Mesothelial cell of epicardium (in vitro differentiated cells): ENCODE measurements around the gene HYAL2. TPM values are rescaled to one million over a fixed set of nuclear protein-coding genes. Genes with fewer than 3 reads are reported as not detected.

Experiments
- DNase-seq, 2 experiments: peaks; one replicate each; pipeline ENCODE4 v3.0.0; 2021; ENCODE audit warnings: low spot score in 2 of 2; ENCODE audit not compliant: unreplicated experiment in 2 of 2
- H3K27ac Mint-ChIP-seq: 2 replicates; pipeline ENCODE4 v1.8.0; 2021; ENCODE audit warnings: mixed read lengths
- H3K27me3 Mint-ChIP-seq: 2 replicates; pipeline ENCODE4 v1.8.0; 2021; ENCODE audit warnings: low read depth, mixed read lengths
- H3K36me3 Mint-ChIP-seq: 2 replicates; pipeline ENCODE4 v1.8.0; 2021; ENCODE audit warnings: mixed read lengths
- H3K4me1 Mint-ChIP-seq: 2 replicates; pipeline ENCODE4 v1.8.0; 2021; ENCODE audit warnings: mixed read lengths
- H3K4me3 Mint-ChIP-seq: 2 replicates; pipeline ENCODE4 v1.8.0; 2021; ENCODE audit warnings: mild to moderate bottlenecking, moderate library complexity, mixed read lengths
- H3K9me3 Mint-ChIP-seq: 2 replicates; pipeline ENCODE4 v1.8.0; 2021; ENCODE audit warnings: mixed read lengths
- total RNA-seq: library from RNA; stranded (reverse); gene quantifications from 3 replicates; pipeline ENCODE4 v1.2.1, GENCODE V29; 2021
- TF ChIP-seq, protein P1 (sequence below): fragments of 200-600 bp; sonication (generic); IDR thresholded peaks from one replicate; pipeline ENCODE4 v1.5.0; 2021; ENCODE audit warnings: antibody characterized with exemption; ENCODE audit not compliant: unreplicated experiment

HYAL2 gene
- total RNA-seq, 1 donor from 2014 or later = 75.1 TPM

DNA sequence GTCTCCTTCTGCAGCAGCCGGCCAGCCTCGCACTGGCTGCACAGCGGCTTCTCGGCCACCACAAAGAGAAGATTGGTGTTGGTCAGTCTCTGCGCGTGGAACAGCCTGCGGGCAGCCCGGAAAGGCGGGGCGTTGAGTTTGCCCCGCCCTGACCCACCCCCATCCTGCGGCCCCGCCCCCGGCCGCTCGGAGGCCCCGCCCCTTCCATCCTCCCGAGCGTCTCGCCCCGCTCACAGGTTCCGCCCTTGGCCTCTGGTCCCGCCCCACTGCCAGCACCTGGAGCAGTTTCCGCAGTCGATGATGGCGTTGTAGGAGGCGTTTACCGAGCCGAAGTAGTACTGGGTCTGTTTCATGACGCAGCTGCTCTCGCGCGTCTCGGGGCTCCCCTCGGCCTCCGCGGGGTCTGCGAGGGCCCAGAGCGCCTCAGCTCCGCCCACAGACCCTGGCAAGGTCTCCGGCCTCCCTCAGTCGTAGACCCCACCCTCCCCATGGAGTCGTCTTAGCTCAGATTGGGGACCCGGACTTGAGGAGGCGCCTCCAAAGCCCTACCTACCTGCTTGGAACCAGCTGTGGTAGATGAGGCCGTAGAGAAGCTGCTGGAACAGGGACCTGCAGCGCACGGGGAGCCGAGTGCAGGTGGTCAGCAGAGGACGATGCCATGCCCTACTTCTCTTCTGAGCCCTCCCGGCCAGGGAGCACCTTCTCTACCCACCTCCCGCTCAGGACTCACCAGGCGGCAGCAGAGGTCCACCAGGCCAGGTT, 42.7 kb upstream of the HYAL2 start:
- peak; percentile 80 to 82 for DNase-seq
- no peaks in the 10 kb centered on the region for H3K9me3 Mint-ChIP-seq
- H3K36me3 Mint-ChIP-seq = no peaks in the 10 kb centered on the region
- TF ChIP-seq, protein P1, sequence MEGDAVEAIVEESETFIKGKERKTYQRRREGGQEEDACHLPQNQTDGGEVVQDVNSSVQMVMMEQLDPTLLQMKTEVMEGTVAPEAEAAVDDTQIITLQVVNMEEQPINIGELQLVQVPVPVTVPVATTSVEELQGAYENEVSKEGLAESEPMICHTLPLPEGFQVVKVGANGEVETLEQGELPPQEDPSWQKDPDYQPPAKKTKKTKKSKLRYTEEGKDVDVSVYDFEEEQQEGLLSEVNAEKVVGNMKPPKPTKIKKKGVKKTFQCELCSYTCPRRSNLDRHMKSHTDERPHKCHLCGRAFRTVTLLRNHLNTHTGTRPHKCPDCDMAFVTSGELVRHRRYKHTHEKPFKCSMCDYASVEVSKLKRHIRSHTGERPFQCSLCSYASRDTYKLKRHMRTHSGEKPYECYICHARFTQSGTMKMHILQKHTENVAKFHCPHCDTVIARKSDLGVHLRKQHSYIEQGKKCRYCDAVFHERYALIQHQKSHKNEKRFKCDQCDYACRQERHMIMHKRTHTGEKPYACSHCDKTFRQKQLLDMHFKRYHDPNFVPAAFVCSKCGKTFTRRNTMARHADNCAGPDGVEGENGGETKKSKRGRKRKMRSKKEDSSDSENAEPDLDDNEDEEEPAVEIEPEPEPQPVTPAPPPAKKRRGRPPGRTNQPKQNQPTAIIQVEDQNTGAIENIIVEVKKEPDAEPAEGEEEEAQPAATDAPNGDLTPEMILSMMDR = no peak
- H3K4me3 Mint-ChIP-seq = peak overlapping the region; percentile 80
- H3K4me1 Mint-ChIP-seq = peaks cover 16% of the 10 kb centered on the region
- H3K27ac Mint-ChIP-seq = peak overlapping the region; percentile 25
- H3K27me3 Mint-ChIP-seq = peaks cover 4% of the 10 kb centered on the region

DNA sequence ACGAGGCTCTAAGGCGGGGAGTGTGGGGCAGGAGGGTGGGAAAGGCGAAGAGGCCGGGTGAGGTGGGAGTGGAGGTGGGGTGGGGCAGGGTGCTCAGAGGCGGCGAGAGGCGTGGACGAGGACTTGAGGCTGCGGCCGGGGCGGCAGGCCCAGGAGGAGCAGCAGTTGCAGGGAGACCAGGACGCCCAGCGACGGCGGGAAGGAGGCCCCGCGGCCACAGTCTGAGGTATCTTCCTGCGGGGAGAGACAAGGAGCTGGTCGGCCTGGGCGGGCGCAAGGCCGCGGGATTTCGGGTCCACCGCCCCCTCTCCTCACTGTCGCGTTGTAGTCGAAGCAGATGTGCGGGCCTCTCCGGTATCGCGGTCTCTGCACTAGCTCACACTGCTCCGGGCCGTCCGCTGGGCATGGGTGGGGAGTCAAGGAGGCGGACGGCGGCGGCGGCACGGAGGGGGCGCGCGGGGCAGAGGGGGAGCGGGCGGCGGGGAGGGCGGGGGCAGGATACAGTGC, 42.1 kb upstream of the HYAL2 start:
- TF ChIP-seq, protein P1 = no peak

DNA sequence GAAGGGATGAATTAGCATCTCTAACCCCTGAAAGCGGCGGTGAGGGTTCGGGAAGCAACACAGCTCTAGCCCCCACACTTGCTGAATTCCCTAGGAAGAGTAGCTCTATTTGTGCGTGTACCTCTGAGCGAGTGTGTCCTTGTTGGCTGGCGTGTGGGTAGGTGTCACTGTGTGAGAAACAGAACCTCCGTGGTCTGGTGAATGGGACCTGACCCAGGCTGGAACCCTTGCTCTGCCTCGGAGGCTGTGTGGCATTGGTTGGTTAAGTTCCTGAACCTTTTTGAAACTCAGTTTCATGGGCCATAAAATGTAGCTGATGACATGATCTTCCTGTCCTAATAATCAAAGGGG, 37.2 kb upstream of the HYAL2 start:
- Mint-ChIP-seq H3K4me1 (peaks cover 44% of the 10 kb centered on the region), H3K27ac (peak overlapping the region; percentile 96), H3K4me3 (peak overlapping the region; percentile 97), H3K36me3 (no peaks in the 10 kb centered on the region), H3K27me3 (peaks cover 2% of the 10 kb centered on the region), H3K9me3 (no peaks in the 10 kb centered on the region)
- no peak for DNase-seq
- TF ChIP-seq, protein P1 = no peak

More for the DNA sequence above, 42.1 kb upstream of the HYAL2 start:
- peak; percentile 34 to 67 for DNase-seq
- H3K9me3 Mint-ChIP-seq = no peaks in the 10 kb centered on the region
- H3K27me3 Mint-ChIP-seq = peaks cover 4% of the 10 kb centered on the region
- H3K4me3 Mint-ChIP-seq = peak overlapping the region; percentile 80
- peaks cover 20% of the 10 kb centered on the region for H3K4me1 Mint-ChIP-seq
- H3K27ac Mint-ChIP-seq = peak overlapping the region; percentile 79
- no peaks in the 10 kb centered on the region for H3K36me3 Mint-ChIP-seq

DNA sequence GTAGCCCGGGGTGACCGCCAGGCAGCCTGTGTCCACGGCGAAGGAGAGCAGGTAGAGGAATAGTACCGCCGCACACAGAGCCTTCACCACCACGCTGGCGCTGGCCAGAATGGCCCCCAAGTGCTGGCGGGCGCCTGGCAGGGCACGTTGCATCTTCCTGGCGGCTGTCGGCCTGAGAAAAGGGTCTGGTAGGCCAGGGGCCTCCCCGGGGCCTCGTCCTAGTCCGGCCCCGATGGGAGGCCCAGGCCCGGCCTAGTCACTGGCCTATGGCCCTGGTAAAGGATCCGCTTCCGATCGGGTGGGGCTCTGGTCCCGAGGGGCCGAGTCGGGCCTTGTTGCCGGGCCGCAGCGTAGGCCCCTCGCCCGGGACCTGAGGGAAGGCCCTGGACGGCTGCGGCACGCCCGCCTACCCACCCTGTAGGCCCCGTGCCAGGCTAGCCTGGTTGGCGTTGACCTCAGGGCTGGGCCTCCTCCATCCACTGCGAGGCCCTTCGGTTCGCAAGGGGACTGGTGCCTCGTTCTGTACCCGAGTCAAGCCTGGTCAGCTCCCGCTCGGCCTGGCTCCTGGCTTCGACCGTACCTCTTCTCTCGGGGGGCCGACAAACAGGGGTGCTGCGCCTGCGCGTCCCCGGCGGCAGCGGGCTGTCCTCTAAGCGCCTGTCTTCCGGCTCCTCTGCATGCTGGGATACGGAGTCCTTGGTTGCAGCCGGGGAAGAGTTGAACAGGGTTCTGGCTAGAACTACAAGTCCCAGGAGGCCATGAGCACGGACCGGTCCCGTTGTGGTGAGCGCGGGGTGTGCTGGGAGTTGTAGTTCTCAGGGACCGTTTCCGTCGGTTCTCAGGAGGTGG, 36.6 kb upstream of the HYAL2 start, which contains the start of gene TMEM115:
Gene TMEM115, minus strand, starts transcription at position 611 of the 849 bp plus-strand sequence. Its CDS starts 458 bp downstream, at position 153.
- H3K9me3 Mint-ChIP-seq = no peaks in the 10 kb centered on the region
- peaks cover 2% of the 10 kb centered on the region for H3K27me3 Mint-ChIP-seq
- H3K4me3 Mint-ChIP-seq = peak within 1 kb of the TSS; percentile 97
- TF ChIP-seq, protein P1 = no peak
- no peaks in the 10 kb centered on the region for H3K36me3 Mint-ChIP-seq
- DNase-seq = peak; percentile 88 to 91
- peaks cover 38% of the 10 kb centered on the region for H3K4me1 Mint-ChIP-seq
- H3K27ac Mint-ChIP-seq = peak within 1 kb of the TSS; percentile 96

DNA sequence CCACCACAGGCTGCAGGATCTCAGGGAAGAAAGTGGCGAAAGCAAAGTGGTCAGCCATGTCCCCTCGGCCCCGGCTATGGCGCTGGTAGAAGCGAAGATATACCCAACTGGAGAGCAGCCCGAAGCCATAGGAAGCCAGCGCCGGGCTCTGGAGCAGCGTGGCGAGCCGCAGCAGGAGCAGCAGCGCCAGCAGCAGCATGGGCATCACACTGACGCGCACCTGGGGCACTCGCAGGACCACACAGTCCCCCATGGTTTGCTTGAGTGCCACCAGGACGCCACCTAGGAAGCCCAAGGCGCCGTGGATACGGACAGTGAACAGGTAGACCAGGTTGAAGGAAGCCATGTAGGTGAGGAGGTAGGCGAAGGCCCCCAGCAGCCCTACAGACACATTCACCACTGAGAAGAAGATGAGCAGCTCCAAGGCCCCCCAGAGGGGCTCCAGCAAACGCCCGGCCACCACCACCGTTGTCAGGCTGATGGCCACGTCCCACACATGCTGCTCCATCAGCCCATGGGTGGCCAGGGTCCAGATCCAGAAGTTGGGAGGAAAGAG, 35.9 kb upstream of the HYAL2 start:
- peaks cover 2% of the 10 kb centered on the region for H3K27me3 Mint-ChIP-seq
- no peaks in the 10 kb centered on the region for H3K36me3 Mint-ChIP-seq
- peak overlapping the region; percentile 97 for H3K4me3 Mint-ChIP-seq
- TF ChIP-seq, protein P1 = no peak
- H3K27ac Mint-ChIP-seq = peak overlapping the region; percentile 87
- no peaks in the 10 kb centered on the region for H3K9me3 Mint-ChIP-seq
- peaks cover 34% of the 10 kb centered on the region for H3K4me1 Mint-ChIP-seq
- no peak for DNase-seq
